C4-2B (cell line): ENCODE results near the gene ANKRD33B.

Source experiments
- ZFX ChIP-seq: fragments of 450-650 bp; IDR thresholded peaks from 2 replicates; pipeline ENCODE4 v1.6.1; 2017
- TF ChIP-seq, protein P1 (sequence below): fragments of 450-650 bp; conservative IDR thresholded peaks from 2 replicates; pipeline ENCODE4 v1.5.1; 2017; ENCODE audit warnings: mild to moderate bottlenecking

DNA sequence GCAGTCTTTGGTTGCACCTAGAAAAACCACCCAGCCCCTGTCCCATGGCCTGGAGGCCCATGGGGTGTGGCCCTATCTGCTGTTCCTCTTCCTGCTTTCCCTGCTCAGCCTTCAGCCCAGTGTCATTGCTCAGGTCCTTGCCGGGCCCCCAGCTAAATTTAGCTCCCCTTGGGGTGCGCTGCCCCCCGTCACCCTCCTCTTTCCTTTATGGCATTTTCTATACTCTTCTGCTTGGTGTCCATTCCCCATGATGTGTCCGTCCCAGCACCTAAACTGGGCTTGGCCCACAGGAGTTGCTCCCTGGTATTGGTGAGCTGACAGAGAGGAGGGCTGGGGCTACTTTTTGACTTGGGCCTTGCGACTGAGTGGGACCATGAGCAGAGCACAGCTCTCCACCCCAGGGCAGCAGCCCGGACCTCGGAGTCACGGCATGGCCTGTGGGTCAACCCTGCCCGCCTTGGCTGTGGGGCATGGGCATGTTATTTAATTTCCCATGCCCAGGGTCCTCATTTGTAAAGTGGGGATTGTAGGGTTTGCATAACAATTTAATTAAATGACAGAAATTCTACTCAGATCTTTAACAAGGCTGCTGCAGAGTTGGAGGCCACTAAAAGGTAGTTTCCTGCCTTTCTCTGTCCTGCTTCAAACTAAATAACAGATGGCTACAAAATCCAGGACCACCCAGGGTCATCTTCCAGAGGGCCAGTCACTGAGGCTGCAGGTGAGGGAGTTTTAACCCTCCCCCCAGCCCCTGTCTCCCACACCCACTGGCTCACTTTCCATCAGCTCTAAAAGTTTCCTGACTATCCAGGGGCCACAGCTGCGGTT is 99.0 kb downstream of the ANKRD33B start:
- TF ChIP-seq, protein P1, sequence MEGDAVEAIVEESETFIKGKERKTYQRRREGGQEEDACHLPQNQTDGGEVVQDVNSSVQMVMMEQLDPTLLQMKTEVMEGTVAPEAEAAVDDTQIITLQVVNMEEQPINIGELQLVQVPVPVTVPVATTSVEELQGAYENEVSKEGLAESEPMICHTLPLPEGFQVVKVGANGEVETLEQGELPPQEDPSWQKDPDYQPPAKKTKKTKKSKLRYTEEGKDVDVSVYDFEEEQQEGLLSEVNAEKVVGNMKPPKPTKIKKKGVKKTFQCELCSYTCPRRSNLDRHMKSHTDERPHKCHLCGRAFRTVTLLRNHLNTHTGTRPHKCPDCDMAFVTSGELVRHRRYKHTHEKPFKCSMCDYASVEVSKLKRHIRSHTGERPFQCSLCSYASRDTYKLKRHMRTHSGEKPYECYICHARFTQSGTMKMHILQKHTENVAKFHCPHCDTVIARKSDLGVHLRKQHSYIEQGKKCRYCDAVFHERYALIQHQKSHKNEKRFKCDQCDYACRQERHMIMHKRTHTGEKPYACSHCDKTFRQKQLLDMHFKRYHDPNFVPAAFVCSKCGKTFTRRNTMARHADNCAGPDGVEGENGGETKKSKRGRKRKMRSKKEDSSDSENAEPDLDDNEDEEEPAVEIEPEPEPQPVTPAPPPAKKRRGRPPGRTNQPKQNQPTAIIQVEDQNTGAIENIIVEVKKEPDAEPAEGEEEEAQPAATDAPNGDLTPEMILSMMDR = no peak
- no peak for TF ChIP-seq ZFX
